Breast epithelium (tissue), 4 donors: Measurements from ENCODE around the gene BACH2. TPM values are rescaled to one million over a fixed set of nuclear protein-coding genes. Genes with fewer than 3 reads are reported as not detected.
A peak's percentile ranks its signal among the peaks of the same experiment; 100 is the strongest.

ENCODE experiments used
- DNase-seq, 2 donors: peaks; one replicate each; pipeline ENCODE4 v3.0.0-alpha.2; 2019; ENCODE audit warnings: low spot score in 2 of 2
- H3K27ac ChIP-seq, 2 donors: fragments of 200-600 bp; sonication (generic) in 1 of 2; one replicate each; pipeline ENCODE4 v1.5.1; 2016 to 2019; ENCODE audit warnings: mild to moderate bottlenecking in 1 of 2
- H3K27me3 ChIP-seq, 2 donors: fragments of 200-600 bp; sonication (generic) in 1 of 2; one replicate each; pipeline versions ENCODE4 v1.5.1 to v1.6.0; 2017 to 2019; ENCODE audit warnings: control low read depth in 1 of 2, mild to moderate bottlenecking in 1 of 2
- H3K36me3 ChIP-seq: fragments of 200-600 bp; one replicate; pipeline ENCODE4 v1.5.1; 2019
- H3K4me1 ChIP-seq, 2 donors: fragments of 200-600 bp; sonication (generic); one replicate each; pipeline ENCODE4 v1.5.1; 2016 to 2019; ENCODE audit warnings: control low read depth in 1 of 2
- H3K4me3 ChIP-seq, 3 donors: fragments of 200-600 bp; sonication (generic); 1 replicate in 2 of 3; 2 replicates in 1 of 3; pipeline ENCODE4 v1.5.1; 2016 to 2019; ENCODE audit warnings: mild to moderate bottlenecking in 3 of 3, moderate library complexity in 2 of 3
- H3K9me3 ChIP-seq, 2 donors: fragments of 200-600 bp; sonication (generic) in 1 of 2; one replicate each; pipeline ENCODE4 v1.5.1; 2016 to 2019; ENCODE audit warnings: control low read depth in 1 of 2
- POLR2A ChIP-seq: fragments of 450-650 bp; IDR thresholded peaks from one replicate; pipeline ENCODE4 v1.6.1; 2016; ENCODE audit warnings: antibody characterized with exemption, mild to moderate bottlenecking, moderate library complexity
- POLR2AphosphoS5 ChIP-seq, 3 donors: sonication (generic); formaldehyde crosslinking; IDR thresholded peaks; one replicate each; pipeline ENCODE4 v1.6.1; 2017; ENCODE audit warnings: antibody characterized with exemption in 3 of 3
- intact Hi-C: fragments of 100-400 bp; cut with DNase I; formaldehyde crosslinking; loops from one replicate; pipeline ENCODE4 v1.15.1; 2023; ENCODE audit warnings: low total_unique reads
- total RNA-seq, 3 donors: library from RNA; depleted of rRNA; stranded (reverse); fragments of >200 nt; gene quantifications; one replicate each; pipeline ENCODE4 v1.1.0, GENCODE V29; 2016
- TF ChIP-seq, protein P1 (sequence below), 3 donors: fragments of 450-650 bp; IDR thresholded peaks; one replicate each; pipeline ENCODE4 v1.5.1; 2016 to 2017; ENCODE audit warnings: antibody characterized with exemption in 3 of 3, mild to moderate bottlenecking in 3 of 3, moderate library complexity in 3 of 3

Gene BACH2
- total RNA-seq, 3 donors from 2014 or later = 6.2 to 13.8 (median 7.0) TPM

DNA sequence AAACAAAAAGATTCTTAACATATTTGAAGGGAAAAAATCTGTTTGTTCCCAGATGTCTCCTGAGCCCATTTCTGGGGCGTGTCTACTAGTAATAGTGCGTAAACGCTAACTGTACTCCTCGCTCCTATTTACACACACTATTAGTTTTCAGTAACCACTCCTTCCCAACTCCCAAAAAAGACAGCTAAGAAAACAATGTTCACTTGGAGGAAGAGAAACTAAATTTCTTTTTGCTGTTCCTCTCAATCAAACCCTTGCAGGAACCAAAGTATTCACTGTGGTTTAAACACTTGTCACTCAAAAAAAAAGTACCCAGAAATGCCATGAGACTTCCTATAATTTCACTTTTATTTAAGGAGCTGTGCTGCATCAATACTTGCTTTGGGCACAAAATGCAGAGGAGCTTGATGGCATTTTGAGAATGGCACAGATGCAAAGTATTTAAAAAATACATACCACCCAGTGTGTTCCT is 118.2 kb downstream of the BACH2 start:
- Histone ChIP-seq H3K36me3 (no peaks in the 10 kb centered on the region), H3K4me3 (no peak overlapping the region), H3K27me3 (no peaks in the 10 kb centered on the region), H3K27ac (no peak overlapping the region), H3K4me1 (no peaks in the 10 kb centered on the region), H3K9me3 (no peaks in the 10 kb centered on the region)
- intact Hi-C loops = no loop called here
- TF ChIP-seq POLR2A (no peak), POLR2AphosphoS5 (IDR thresholded peaks at IDR 0.05) (no peak)
- TF ChIP-seq, protein P1, sequence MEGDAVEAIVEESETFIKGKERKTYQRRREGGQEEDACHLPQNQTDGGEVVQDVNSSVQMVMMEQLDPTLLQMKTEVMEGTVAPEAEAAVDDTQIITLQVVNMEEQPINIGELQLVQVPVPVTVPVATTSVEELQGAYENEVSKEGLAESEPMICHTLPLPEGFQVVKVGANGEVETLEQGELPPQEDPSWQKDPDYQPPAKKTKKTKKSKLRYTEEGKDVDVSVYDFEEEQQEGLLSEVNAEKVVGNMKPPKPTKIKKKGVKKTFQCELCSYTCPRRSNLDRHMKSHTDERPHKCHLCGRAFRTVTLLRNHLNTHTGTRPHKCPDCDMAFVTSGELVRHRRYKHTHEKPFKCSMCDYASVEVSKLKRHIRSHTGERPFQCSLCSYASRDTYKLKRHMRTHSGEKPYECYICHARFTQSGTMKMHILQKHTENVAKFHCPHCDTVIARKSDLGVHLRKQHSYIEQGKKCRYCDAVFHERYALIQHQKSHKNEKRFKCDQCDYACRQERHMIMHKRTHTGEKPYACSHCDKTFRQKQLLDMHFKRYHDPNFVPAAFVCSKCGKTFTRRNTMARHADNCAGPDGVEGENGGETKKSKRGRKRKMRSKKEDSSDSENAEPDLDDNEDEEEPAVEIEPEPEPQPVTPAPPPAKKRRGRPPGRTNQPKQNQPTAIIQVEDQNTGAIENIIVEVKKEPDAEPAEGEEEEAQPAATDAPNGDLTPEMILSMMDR (IDR thresholded peaks at IDR 0.05) = no peak
- no peak for DNase-seq

DNA sequence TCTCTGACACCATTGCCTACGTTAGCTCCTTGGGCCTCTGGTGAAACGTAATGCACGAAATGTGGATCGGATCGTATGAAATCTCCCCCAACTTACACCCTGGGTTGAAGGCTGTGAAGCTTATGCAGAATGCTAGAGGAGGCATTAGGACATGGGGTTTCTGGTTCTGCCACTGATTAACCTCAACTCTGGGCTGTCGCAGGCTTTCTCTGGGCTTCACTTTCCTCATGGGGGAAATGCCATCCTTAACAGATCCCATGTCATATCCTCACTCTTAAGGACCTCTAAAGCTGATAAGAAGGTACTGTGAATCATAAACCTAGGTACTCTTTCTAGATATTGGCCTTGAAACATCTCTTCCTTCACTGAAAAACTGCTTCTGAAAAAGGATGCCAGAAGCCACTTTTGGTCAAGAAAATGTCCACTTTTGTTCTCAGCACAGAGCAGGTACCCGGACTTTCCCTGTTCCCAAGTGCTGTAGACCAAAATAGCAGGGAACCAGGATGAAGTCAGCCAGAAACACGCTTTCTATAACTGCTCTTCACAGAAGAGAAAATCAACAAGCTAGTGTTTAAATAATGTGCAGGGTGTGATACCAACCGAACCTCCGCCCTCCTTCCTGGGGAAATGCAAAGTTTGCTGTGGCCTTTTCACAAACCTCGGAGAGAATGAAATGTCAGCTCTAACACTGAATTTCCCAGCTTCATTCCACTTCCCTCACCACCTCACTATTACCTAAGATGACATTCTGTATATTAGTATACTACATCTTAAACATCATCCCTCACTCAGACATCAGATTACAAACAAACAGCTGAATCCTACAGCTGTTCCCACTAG is 118.9 kb downstream of the BACH2 start:
- Histone ChIP-seq H3K27me3 (no peaks in the 10 kb centered on the region), H3K27ac (no peak overlapping the region), H3K4me3 (no peak overlapping the region), H3K9me3 (no peaks in the 10 kb centered on the region), H3K36me3 (no peaks in the 10 kb centered on the region), H3K4me1 (no peaks in the 10 kb centered on the region)
- no peak for DNase-seq
- TF ChIP-seq POLR2A = no peak
- TF ChIP-seq POLR2AphosphoS5 (IDR thresholded peaks at IDR 0.05) = no peak
- TF ChIP-seq, protein P1 (IDR thresholded peaks at IDR 0.05) = no peak
- intact Hi-C loops = no loop called here

DNA sequence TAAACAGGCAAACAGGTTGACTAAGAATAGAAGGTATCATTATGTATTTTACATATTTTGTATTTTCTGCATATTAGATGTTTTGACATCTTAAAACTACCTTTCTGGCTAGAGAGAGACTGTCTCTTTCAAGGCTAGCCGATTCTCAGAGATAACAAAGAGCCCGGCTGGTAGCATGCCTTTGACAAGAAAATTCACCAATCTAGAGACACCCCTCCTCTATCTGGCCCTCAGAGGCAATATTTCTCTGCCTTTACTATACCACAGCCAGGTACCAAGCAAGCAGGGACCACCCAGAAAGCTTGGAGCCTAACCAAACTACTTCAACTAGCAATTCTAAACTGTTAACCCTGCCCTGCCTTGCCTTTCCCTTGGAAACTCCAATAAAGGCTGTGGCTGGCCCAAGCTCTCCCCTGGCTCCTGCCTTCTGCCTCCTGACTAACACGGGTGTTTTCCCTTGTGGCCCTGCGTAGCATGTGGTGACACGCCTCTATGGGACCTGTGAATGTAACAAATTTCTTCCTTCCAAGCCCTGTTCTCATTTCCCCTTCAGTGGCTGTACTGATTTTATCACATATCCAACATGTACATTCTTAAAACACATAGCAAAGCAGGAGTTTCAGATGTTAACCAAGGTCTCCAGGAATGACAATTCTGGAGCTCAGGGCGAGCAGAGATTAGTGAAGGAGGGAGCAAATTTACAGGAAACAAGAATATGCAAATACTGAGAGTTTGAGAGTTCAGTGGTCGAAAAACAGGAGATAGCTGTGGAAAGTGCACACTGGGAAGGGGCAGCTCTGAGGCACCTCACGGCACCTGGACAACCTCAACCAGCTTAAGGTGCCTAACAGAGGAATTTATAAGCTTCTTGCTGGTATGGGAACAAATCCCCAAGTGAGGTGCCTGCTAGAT is 120.8 kb downstream of the BACH2 start:
- H3K27me3 ChIP-seq = no peaks in the 10 kb centered on the region
- TF ChIP-seq POLR2AphosphoS5 (IDR thresholded peaks at IDR 0.05) (no peak), POLR2A (no peak)
- TF ChIP-seq, protein P1 (IDR thresholded peaks at IDR 0.05) = no peak
- H3K36me3 ChIP-seq = no peaks in the 10 kb centered on the region
- no peaks in the 10 kb centered on the region for H3K9me3 ChIP-seq
- no peak overlapping the region for H3K4me3 ChIP-seq
- H3K27ac ChIP-seq = peak overlapping the region; percentile 33 to 59
- H3K4me1 ChIP-seq = no peaks in the 10 kb centered on the region
- intact Hi-C loops = no loop called here
- DNase-seq = peak in 1 of 2 donors; percentile 40

DNA sequence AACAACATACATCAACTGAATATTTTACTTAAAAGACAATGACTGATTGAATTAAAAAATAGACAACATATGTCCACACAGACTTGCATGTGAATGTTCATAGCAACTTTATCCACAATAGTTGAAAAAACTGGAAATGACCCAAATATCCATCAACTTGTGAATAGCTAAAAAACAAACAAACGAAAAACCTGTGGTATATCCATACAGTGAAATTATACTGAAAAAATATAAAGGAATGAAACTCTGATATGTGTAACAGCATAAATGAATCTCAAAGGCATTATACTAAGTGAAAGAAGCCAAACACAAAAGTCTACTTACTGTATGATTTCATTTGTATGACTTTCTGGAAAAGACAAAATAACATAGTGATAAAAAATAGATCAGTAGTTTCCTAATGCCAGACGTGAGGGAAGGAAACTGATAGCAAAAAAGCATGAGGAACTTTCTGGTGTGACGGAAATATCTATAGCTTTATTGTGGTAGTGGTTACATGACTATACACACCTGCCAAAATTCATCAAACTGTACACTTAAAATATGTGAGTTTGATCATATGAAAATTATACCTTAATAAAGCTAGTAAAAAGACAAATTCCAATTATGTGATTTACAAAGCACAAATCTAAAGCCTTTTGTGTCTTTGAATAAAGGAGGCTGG is 123.2 kb downstream of the BACH2 start:
- Histone ChIP-seq H3K36me3 (no peaks in the 10 kb centered on the region), H3K27ac (no peak overlapping the region), H3K4me1 (no peaks in the 10 kb centered on the region), H3K4me3 (no peak overlapping the region), H3K27me3 (no peaks in the 10 kb centered on the region), H3K9me3 (no peaks in the 10 kb centered on the region)
- intact Hi-C loops = no loop called here
- no peak for DNase-seq
- TF ChIP-seq POLR2AphosphoS5 (IDR thresholded peaks at IDR 0.05) = no peak

DNA sequence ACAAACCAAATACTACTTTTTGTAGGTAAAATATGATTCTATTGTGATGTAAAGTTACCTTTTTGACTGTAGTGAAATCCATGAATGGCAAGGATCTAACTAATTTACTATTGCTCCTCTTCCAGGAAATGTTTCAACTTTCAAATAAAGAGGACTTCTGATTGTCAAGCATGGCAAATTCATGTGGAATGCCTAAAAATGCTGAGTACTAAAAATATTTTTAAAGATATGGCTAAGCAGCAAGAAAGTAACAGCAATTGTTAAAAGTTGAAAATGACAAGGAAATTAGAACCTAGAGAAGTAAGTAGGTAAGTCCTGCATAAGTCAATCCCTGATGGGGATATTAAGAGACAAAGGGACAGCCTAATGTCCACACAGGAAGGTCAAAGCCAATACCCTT is 126.0 kb downstream of the BACH2 start:
- intact Hi-C loops = no loop called here
- no peaks in the 10 kb centered on the region for H3K9me3 ChIP-seq
- H3K4me3 ChIP-seq = no peak overlapping the region
- no peak for DNase-seq
- no peak overlapping the region for H3K27ac ChIP-seq
- TF ChIP-seq, protein P1 (IDR thresholded peaks at IDR 0.05) = no peak
- no peaks in the 10 kb centered on the region for H3K36me3 ChIP-seq
- no peaks in the 10 kb centered on the region for H3K4me1 ChIP-seq
- no peaks in the 10 kb centered on the region for H3K27me3 ChIP-seq
